HG03108 (cell line): ENCODE results near the gene ARHGAP6.
"Not testable (repeated sequence)": the region's sequence is repeated elsewhere in the genome, so short reads cannot be mapped to it uniquely, and the experiment has no call there.

Experiments used
- ATAC-seq: cut with Tn5 transposase; IDR thresholded peaks from one replicate; pipeline ENCODE4 v1.9.1; 2021; ENCODE audit warnings: moderate library complexity; ENCODE audit not compliant: unreplicated experiment

ARHGAP6 gene

DNA sequence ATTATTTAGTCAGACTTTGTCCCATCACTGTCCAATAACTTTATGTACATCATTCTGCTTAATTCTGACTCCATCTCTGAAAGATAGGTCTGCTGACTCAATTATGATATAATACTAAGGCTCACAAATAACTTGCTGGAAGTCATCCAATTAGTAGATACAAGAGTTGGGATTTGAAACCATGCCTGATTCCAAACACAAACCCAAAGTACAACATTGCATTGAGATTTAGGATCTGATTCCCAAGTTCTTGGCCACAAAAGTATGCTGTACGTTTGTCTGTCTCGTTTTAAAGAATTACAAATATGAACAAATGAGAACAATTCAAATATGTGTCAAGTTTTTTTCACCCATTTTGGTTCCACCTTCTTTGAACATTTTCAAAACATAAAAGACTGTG, 263.8 kb downstream of the ARHGAP6 start:
- ATAC-seq, result no peak

DNA sequence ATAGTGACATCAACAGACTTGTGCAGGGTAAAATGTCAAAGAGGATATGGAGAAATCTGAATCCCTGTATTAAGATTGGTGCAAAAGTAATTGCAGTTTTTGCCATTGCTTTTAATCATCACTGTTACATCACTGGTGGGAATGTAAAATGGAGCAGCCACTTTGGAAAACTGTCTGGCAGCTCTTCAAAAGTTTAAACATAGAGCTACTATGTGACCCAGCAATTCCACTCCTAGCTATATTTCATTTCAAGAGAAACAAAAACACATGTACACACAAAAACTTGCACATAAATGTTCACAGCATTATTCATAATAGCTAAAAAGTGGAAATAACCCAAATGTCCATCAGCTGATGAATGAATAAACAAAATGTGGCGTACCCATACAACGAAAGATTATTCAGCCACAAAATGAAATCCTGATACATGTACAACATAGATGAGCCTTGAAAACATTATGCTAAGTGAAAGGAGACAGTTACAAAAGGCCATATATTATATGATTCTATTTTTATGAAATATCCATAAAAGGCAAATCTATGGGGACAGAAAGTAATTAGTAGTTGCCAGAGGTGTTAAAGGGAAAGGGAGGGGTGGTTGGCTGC, 266.1 kb downstream of the ARHGAP6 start:
- no peak for ATAC-seq

DNA sequence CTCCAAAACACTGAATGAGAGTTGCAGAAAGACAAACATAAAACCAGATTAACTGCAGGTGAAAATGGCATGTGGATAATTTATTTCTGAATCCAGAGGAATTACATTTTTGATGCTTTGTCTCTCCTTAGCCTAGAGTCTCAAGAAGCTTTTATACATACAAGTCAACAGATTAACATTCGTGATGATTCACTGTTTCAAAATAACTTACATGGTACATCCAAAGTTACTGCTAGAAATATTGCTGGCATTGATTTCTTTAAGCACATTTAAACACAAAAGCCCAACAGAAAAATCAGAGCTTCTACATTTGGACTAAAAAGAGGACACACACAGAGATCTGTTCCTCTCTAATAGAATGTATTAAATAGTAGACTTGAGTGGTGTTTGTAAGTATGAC, 266.9 kb downstream of the ARHGAP6 start:
- ATAC-seq, result no peak

DNA sequence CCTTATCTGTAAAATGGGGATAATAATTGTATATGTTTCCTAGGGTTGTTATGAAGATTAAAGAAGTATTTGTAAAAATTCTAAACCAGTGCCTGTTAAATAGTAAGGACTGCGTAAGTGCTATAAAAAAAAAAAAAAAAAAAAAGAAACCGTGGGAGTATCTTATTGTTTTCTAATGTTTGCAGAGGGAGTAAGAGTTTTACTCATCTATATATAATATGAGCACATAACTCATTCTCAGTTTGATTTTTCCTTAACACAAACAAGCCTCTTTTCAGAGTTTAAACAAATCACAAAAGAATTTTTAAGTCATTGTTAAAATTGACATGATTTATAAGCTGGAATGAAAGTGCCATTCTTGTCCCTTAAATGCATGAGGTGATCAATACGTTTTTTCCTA, 267.6 kb downstream of the ARHGAP6 start:
- no peak for ATAC-seq

DNA sequence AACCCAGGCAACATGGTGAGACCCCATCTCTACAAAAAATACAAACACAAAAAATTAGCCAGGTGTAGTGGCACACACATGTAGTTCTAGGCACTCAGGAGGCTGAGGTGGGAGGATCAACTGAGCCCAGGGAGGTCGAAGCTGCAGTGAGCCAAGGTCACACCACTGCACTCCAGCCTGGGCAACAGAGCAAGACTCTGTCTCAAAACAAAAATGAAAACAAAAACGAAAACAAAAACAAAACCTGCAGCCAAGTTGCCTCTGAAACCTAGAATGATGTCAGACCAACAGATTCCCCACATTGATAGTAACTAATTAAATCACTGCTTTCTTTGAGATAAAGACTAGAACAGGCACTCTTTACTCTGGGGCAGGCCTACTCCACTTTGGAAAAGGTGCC, 268.0 kb downstream of the ARHGAP6 start:
- ATAC-seq, result peak; percentile 87

DNA sequence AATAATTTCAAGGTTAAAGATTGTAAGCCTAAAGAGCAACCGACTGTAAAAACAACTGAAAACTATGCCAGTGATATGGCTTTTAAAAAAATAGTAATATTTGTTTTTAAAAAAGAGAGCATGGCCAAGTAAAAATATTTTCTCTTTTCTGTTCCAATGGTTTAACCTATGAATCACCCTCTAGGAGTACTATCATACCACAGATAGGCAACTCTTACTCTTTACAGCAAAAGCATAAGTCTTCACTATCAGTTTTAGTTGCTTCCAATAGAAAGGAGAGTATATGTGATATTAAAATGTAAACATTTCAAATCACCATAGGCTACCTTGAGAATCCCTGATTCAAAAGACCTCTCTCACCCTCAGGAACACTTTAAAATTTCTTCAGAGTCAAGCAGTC, 269.9 kb downstream of the ARHGAP6 start:
- ATAC-seq, result no peak

DNA sequence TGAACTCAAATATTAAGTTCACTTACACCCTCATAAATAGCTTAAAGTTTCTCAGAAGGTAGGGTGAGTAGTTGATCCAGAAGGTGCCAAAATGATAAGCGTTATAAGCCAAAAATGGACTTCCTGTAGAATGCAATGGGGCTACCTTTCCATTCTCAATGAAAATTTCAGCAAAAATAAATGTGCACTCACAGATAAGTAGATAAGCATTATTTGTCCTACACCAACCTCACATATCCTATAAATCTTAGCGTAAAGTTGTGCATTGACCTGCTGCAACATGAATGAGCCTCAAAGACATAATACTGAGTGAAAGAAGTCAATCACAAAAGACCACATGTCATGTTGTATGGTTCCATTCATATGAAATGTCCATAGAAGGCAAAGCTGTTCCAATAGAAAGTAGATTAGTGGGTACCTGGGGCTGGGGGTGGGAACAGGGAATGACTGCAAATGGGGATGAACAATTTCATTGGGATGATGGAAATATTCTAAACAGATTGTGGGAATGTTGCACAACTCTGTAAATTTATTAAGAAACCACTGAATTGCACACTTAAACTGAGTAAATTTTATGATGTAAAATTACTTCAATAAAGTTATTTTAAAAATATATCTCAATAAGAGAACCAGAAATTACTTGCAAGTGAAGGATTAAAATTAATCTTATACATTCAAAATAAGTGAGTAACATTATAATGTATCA, 271.6 kb downstream of the ARHGAP6 start:
- no peak for ATAC-seq

DNA sequence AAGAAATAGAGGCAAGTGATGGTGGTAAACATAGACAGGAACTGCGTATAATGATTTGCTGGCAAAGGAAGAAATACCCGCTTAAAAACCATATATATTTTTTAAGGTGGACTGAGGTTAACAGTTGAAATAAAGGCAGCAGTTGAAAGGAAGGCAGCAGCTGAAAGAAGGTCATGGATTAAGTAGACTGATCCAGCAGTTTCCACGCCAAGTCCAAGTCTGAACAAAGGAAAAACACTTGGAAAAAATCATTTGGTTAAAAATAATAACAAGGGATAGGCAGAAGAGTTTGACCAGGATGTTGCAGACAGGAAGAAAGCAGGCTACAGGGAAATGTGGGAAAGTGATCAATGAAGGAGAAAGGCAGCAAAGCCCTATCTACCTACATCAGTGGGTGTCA, 278.9 kb downstream of the ARHGAP6 start:
- ATAC-seq, result no peak

DNA sequence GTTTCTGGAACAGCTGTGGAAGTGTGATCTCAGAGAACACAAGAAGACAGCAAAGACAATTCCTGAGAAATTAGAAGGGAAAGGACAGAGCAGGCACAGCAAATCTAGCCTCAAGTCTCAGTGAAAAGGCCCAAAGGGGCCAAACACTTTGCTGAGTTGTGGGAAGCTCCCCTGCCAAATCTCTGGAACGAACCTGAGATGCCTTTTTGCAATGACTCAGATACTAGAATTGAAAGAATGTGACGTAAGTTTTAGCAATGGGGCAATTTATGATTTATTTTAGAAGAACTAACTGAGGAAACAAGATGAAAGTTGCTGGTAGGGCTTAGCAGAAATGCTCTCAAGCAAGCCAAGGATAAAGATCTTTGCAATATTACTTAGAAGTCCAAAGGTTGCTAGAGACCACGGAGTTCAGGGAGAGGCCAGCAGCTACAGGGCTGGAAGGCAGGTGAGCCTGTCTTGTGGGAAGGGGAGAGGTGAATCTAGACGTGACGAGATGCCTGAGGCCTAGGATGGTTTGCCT, 279.7 kb downstream of the ARHGAP6 start:
- no peak for ATAC-seq

DNA sequence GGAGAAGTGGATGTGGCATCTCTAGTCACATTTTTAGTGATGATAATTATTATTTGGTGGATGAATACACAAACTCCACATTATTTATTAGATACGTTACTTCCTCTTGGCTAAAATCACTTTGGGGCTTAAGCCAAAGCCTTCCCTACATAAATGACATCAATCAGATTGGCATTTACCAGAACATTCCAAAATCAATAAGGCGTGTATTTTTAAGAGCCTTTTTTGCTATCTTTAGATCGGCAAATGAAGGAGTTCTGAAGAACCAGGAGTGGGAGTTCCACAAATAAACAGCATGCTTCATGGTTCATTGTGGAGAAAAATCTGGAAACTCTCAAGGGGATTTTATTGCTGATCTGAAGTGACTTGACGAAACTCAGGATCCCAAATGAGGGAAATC, 282.8 kb downstream of the ARHGAP6 start:
- no peak for ATAC-seq

DNA sequence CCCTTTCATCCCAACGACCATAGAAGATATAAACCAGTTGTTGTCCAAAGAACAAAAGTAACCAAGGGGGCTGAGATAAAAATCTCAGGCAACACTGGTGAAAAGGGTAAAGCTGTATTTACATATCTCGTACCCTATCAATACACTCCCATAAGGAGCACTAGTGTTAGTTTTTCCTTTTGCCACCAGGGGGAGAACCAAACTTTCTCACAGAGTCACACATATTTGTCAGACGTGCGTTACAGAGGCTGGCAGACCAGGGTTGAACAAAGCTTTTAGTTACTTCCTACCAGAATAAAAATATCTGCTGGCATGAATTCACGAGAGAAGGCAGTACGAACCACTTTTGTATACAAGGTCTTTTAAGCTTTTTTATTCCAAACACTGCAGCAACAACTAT, 284.3 kb downstream of the ARHGAP6 start:
- no peak for ATAC-seq

DNA sequence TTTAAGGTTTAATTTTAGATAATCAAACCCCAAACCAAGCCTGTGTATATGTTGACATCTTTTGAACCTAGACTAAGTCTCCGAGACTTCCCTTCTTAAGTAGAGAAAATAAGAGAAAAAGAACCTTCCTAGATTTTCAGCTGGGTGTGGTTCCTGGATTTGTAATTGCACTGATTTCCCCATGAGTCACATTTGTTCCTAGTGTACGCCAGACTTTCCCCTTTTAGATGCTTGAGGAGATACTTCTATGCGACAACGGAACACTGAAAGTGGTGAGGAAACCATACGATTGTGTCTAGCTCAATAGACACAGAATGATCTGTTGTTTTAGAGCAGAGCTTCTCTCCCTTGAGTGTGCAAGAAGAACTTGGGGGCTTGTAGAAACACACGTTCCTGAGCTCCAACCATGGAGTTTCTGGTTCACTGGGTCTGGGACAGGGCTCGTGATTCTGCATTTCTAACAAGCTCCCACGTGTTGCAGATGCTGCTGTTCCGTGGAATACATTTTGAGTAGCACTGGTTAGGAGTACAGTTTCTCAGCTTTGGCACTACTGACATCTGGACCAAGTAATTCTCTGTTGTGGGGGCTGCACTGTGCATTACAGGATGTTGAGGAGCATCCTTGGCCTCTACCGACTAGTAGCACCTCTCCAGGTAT, 285.4 kb downstream of the ARHGAP6 start:
- ATAC-seq, result no peak

DNA sequence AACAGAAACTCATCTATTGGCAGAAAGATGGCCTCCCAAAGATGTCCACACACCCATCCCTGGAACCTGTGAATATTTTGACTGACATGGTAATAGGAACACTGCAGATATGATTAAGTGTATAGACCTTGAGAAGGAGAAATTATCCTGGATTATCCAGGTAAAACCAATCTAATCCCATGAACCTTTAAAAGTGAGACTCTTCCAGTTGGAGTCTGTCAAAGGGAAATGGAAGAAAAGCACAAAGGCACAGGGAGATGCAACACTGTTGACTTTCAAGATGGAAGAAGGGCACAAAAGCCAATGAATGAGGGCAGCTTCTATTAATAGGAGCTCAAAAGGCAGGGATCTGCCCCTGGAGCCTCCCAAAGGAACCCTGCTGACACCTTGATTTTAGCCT, 289.6 kb downstream of the ARHGAP6 start:
- ATAC-seq, result no peak

DNA sequence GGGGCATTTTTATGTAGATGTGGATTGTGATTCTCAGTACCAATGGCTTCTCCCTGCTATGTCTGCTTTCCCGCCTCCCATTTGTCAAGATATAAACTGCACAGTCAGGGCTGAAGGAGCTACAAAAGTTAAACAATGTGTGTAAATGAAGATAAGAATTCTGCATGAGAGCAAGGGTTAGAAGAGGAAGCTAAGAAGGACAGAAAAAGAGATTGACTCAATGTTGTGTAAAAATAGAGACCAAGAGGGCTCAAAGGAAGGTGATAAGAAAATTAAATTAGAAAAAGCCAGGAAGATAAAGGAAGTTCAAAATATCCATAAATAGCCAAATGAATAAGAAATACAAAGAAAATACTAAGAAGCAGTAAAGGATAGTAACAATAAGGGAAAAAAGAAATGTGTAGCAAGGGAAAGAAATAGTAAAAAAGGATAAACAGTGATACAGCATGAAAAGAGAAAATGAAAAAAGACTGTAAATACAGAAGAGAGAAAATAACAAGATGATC, 290.1 kb downstream of the ARHGAP6 start:
- no peak for ATAC-seq

DNA sequence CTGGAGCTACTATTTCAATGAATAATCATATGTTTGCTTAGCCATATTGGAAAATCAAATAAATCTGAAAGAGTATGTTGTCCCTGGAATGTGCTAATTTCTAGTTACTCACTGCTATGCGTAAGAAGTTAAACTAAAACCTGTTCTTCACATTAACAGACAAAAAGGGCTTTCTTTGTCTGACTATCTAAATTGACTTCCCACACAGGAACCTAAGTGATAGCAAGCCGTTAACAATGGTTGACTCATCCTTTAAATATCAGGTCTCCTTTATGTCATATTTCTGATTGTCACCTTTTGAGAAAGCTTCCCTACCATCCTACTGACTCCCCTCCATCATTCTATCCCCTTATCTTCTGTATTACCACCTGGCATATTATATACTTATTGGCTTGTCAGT, 291.1 kb downstream of the ARHGAP6 start:
- ATAC-seq, result no peak

DNA sequence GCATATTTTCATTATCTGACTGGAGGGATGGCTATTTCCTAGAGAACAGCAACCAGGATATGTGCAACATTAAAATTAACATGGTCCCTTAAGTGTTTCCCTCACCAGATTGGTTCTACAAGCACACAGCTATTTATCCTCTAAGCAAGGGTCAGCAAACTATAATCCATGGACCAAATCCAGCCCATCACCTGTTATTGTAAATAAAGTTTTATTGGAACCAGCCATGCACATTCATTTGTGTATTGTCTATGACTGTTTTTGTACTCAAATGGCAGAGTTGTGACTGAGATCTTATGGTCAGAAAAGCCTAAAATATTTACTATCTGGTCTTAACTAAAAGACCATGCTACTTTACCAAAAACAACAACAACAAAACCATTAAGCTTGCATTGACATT, 294.6 kb downstream of the ARHGAP6 start:
- no peak for ATAC-seq

DNA sequence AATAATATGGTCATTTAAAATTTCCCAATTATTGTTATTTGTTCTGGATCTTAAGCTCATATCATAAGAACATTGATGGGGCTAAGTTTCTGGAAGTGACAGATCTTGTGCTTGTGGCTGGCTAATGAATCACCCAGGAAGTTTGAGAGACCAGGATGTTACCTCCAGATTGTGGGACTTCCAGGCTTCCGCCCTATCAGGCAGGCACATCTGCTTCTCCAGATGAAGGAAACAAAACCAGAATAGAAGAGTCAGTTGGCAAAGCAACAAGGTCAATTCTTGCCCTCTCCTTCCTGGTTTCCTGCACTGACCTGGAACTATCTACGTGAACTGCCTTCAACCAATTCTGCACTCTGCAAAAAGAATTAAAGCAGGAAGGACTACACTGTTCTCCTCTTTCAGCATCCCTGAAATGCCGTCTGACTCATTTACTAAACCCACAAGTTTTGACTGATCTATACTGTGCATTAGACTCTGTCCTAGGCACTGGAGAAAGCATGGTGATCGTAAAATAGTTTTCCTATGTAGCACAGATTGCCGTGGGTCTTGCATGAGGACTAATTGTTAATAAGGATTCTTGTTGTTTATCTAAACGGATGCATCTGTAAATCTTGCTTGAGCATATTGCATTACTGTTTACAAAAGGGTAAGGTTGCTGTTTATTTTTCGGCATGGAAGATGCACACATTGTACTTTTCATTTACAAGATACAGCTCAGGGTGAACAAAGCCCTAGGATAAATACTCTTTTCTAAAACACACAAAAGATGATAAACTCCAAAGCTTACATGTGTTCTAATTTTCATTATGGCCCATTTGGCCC, 297.9 kb downstream of the ARHGAP6 start:
- ATAC-seq, result no peak

DNA sequence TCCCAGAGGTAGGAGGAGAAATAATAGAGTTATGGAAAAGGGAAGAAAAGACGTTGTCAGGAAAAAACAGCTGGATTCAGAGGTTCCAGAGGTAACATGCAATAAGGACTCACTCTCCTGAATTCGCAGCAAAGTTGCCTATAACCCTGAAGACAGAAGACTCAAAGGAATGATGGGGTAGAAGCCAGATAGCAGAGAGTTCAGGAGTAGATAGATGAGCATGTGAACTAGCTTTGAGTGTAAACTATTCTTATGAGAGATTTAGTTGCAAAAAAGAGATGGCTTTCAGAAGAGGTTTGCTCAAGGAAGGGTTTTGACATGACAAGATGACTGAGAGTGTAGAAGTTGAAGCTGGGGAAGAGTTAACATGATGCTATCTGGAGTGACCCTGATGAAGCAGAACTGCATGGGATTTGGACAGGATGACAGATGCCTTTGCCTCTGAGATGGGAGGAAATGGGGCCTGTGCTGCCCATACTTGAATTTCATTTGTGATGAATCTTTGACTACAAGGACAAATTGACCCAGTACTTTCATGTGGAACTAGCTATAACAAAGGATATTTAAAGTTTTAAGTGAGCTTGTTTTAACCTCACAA, 298.6 kb downstream of the ARHGAP6 start:
- no peak for ATAC-seq

DNA sequence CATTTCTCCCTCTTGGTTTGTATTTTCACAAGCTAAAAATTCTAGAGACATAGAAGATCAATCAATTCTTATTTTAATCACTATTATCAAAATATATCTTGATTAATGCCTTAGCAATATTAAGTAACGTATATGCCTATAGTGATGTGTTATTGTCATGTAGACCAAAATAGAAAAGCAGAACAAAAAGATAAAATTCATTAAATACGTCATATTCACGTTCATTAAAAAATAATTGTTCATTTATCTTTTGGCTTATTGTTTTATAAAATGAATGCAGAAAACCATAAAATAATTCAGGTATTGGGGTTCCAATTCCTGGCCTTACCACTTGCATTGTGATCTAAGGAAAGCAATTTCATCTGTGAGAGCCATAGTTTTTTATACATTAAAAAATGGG, 300.3 kb downstream of the ARHGAP6 start:
- ATAC-seq, result no peak

DNA sequence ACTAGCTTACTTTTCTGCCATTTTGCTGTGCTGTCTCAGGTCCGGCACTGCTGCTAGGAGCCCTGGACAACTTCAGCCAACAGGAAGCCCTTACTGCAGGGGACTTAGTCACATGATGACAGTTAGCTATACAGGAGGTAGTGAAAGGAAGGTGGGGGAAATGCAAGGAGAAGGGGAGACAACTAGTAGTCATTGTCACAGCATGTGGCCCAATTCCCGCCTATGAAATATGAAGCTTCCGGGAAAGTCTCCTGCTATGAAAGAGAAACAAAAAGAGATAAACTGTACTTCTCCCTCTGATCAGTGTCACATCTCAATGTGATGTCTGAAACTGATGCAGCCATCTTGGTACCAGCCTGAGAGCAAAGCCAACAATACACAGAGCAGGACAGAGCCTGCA, 300.9 kb downstream of the ARHGAP6 start:
- ATAC-seq, result no peak

DNA sequence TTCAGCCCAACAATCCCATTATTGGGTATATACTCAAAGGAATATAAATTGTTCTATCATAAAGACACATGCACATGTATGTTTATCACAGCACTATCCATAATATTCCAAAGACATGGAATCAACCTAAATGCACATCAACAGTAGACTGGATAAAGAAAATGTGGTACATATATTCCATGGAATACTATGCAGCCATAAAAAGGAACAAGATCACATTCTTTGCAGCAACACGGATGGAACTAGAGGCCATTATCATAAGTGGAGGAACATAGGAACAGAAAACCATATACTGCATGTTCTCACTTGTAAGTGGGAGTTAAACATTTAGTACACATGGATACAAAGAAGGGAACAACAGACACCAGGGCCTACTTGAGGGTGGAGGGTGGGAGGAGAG, 301.9 kb downstream of the ARHGAP6 start:
- ATAC-seq, result not testable (repeated sequence)
